ENCODE data around the gene FOXC2.

FOXC2 gene

DNA sequence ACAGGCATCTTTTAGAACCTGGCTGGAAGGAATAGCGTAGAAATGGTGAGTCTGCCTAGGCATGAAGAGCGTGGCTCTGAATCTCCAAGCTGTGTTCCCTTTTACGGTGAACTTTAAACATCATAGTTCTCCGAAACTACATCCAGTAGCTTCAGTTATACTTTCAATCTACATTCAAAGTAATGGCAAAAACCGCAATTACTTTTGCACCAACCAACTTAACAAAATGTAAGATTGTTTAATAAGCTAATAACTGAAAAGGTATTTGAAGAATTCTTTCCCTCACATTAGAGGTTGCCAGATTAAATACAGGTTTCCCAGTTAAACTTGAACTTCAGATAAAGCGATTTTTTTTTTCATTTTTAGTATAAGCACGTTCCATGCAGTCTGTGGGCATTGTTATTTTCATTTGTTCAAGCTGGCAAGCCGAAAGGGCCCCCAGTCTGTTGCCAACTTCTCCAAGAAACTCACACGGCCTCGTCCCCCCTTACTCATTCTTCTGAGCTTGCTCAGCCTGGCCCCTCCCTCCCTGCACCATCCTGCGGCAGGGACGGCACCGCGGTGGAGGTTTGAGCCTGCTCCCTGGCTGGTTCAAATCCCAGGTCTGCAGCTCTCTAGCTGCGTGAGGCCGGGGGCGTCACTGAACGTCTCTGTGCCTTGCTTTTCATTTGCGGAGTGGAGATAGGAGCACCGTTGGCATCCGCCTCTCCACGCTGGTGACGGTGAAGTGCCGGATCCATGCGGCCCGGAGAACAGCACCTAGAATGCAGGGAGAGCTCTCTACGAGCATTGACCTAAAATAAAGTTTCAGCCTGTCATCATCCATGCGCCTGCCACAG, 8.1 kb upstream of the FOXC2 start:
- no peak for DNase-seq

DNA sequence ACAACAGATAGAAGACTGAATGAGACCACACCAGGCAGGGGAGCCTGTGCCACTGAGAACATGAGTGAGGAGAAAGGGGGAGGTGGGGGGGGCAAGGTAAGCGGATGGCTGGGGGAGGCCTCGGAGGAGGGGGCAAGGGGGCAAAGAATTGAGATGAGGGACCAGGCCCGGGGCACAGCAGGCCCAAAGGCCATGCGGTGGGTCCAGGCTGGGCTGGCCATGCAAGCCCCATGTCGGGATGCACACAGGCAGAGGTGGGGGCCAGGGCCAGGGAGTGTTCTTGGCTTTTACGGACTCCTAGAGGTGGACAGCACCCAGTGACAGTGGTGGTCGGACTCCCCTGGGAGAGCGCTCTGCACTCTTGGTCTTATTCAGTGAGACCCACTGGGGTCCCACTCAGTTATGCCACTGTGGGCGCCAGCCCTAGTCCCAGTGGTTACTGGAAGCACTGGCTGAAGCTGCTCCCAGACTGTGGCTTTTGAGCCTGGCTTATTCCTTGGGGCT, 6.8 kb upstream of the FOXC2 start:
- DNase-seq: no peak

DNA sequence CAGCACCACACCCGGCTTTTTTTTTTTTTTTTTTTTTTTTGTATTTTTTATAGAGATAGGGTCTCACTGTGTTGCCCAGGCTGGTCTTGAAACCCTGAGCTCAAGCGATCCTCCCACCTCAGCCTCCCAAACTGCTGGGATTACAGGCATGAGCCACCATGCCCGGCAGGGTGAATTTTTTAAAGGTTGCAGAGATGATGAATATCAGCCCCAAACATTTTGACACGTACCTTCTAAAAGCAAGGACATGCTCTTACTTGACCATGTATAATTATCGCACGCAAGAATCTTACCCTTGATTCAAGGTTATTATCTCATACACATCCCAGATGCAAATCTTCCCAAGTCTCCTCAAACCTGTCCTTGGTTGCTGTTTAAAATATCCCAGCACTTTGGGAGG, 4.3 kb upstream of the FOXC2 start:
- DNase-seq: no peak

DNA sequence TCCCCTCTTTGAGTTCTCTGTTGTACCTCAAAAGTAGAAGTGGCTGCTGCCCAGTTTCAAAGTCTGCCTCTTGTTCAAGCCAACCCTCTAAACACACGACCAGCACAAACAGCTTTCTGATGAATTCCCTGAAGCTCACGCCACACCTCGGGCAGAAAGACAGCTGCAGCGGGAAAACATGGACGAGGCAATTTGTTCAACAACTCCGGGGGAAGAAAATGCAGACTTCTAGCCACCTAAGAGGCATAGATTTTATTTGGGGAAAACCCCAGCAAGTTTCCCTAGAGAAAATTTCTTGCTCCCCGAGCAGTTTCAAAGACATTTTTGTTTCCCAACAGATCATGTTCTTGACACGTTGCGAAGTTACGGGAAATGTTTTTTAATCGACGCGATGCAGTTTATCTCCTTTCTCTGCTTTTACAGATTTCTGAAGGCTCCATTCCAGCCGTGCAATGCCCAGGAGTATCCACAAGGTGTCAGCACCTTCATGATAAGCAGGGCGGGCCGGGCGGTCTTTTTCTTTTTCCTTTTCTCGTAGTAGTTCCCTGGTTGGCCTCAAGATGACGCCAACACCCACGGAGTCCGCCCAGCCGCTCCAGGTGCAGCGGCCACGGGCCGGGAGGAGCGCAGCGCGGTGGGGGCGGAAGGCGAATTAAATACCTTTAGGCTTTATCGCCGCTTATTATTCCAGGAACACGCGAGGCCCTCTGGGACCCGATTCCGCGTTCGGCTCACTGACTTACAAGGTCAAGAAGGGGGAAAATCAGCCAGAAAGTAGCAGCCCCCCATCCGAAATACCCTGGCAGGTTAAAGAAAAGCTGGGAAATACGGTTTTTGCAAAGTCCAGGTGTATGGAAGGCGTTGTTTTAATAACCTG, 2.9 kb upstream of the FOXC2 start:
- DNase-seq: peak; percentile 87 to 91

DNA sequence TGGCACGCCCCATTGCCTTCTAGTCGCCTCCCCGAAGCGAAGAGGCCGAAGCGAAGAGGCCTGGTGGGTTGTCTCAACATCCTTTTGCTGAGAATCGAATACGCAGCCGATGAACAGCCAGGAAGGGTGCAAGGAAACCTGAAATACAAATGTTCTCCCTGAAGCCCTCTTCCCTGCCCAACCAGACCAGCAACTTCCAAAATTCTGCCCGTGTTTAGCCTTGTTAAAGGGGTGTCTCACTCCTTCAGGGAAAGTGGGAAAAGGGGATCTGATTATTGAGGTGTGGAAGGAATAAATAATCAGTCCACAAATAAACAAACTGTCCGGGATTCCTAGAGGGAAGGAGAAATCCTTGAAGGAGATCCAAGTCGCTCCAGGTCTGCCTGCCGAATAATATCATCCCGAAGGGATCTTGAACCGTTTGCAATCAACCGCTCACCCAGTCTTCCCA, 1.4 kb upstream of the FOXC2 start:
- no peak for DNase-seq

DNA sequence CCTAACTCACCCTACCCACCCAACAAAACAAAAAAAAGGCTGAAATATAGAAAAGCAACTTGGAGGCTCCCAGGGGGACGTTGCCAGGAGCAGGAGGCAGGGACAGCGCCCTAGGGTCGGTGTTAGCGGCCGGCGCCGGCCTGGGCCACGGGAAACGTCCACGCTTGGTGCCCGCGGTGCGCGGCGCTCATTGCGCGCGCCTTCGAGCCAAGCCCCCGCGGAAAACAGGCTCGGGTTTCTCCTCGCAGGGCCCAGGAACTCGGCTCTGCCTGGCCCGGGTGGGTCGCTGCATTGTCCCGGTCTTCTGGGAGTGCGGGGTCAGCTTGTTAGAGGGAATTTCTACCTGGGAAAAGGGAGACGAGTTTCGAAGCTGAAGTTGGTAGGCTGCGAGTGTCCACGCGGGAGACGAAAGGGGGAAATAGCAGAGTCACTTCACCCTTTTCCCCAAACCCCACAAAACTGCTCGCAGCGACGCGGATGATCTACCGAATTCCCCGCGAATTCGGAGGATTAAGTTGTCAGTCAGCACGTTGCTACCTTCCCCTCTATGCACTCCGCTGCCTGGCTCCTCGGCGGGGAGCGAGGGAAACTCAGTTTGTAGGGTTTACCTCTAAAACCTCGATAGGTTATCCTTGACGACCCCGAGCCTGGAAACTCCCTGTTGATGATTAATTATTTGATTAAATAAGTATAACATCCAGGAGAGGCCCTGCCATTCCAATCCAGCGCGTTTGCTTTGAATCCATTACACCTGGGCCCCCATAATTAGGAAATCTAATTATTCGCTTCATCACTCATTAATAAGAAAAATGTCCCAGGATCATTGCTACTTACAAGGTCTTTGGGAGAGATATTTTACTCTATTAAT, 751 bp upstream of the FOXC2 start:
- DNase-seq: no peak

DNA sequence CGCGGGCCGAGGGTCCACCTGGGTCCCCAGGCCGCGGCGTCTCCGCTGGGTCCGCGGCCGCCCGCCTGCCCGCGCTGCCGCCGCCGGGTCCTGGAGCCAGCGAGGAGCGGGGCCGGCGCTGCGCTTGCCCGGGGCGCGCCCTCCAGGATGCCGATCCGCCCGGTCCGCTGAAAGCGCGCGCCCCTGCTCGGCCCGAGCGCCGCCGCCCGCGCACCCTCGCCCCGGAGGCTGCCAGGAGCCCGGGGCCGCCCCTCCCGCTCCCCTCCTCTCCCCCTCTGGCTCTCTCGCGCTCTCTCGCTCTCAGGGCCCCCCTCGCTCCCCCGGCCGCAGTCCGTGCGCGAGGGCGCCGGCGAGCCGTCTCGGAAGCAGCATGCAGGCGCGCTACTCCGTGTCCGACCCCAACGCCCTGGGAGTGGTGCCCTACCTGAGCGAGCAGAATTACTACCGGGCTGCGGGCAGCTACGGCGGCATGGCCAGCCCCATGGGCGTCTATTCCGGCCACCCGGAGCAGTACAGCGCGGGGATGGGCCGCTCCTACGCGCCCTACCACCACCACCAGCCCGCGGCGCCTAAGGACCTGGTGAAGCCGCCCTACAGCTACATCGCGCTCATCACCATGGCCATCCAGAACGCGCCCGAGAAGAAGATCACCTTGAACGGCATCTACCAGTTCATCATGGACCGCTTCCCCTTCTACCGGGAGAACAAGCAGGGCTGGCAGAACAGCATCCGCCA, 504 bp downstream of the FOXC2 start:
- DNase-seq: no peak

DNA sequence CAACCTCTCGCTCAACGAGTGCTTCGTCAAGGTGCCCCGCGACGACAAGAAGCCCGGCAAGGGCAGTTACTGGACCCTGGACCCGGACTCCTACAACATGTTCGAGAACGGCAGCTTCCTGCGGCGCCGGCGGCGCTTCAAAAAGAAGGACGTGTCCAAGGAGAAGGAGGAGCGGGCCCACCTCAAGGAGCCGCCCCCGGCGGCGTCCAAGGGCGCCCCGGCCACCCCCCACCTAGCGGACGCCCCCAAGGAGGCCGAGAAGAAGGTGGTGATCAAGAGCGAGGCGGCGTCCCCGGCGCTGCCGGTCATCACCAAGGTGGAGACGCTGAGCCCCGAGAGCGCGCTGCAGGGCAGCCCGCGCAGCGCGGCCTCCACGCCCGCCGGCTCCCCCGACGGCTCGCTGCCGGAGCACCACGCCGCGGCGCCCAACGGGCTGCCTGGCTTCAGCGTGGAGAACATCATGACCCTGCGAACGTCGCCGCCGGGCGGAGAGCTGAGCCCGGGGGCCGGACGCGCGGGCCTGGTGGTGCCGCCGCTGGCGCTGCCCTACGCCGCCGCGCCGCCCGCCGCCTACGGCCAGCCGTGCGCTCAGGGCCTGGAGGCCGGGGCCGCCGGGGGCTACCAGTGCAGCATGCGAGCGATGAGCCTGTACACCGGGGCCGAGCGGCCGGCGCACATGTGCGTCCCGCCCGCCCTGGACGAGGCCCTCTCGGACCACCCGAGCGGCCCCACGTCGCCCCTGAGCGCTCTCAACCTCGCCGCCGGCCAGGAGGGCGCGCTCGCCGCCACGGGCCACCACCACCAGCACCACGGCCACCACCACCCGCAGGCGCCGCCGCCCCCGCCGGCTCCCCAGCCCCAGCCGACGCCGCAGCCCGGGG, 1.3 kb downstream of the FOXC2 start:
- no peak for DNase-seq

DNA sequence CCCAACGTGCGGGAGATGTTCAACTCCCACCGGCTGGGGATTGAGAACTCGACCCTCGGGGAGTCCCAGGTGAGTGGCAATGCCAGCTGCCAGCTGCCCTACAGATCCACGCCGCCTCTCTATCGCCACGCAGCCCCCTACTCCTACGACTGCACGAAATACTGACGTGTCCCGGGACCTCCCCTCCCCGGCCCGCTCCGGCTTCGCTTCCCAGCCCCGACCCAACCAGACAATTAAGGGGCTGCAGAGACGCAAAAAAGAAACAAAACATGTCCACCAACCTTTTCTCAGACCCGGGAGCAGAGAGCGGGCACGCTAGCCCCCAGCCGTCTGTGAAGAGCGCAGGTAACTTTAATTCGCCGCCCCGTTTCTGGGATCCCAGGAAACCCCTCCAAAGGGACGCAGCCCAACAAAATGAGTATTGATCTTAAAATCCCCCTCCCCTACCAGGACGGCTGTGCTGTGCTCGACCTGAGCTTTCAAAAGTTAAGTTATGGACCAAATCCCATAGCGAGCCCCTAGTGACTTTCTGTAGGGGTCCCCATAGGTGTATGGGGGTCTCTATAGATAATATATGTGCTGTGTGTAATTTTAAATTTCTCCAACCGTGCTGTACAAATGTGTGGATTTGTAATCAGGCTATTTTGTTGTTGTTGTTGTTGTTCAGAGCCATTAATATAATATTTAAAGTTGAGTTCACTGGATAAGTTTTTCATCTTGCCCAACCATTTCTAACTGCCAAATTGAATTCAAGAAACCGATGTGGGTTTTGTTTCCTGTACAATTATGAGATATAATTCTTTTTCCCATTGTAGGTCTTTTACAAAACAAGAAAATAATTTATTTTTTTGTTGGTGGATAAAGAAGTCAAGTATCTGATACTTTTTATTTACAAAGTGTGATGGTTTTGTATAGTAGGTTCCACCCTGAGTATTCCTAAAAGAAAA, 2.3 kb downstream of the FOXC2 start:
- no peak for DNase-seq

DNA sequence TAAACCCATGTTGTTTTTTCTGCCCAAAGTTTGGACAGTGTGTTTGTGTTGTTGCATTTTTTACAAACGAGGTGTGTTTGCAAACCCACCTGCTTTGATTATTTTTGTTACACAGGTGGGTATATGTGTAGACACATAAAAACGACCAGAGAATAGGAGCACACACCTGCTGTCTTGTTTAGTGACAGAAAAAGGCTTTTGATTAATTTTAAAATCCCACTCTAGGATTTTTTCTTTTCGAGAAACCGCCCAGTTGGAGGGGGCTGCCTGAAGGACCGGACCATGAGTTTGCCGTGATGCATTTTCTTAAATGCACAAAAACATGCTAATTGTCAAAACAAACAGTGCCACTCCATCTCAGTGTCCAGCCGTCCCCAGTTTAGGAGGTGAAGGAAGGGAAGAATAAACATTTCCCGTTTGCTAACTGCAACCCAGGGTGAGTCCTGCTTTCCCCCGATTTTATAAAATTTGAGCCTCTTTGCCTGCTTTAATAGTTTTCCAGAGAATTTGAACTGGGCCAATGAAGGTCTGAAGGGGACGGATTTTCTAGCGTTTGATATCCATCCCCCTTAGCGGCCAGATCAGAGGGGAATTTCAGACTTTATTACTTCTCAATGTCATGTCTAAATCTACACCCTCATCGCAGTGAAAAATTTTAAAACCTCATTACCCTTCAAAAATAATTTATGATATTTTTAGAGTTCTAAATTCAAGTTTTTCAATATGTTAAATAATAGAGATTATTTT, 3.2 kb downstream of the FOXC2 start:
- DNase-seq: no peak

DNA sequence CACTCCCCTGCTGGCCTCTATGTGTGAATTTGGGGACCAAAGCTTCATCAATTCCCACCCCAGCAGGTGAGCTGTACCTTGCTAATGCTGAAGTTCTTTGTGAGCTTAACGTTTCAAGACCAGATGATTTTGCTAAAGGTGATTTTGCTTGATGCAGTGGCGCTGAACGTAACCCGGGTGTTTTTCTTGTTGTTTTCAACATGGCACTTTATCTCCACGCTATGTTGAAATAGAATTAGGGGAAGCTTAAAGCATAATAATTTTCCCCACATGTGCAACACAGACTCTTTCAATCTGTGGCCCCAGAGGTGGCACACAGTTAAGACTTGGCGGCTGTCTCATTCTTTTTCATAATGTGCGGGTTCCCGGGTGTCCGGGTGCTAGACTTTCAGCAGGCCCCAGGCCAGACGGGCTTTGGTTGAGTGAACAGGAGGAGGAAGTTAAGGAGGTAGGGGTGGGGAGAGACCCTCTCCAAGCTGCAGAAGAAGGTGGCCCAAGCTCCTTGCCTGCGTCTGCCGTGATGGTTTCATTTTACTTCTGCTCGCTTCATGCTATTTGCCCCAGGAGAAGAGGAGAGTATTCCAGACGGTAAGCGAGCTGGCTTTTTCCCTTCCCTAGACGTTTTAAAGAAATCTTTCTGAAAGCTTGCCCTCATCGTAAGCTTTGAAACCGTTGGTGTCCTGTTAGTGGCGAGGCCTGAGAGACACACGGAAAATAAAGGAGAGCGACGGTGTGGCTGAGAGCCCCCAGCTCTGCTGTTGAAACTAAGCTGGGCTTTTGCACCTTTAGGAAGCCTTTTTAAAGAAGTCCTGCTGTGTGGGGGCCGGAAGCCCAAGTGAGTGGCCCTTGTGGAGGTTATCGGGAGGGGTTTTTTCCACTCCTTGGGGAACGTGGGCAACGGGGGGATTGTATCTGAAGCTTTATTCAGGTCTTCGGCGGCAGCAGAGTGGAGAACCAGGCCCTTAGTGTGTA, 4.2 kb downstream of the FOXC2 start:
- DNase-seq: no peak

DNA sequence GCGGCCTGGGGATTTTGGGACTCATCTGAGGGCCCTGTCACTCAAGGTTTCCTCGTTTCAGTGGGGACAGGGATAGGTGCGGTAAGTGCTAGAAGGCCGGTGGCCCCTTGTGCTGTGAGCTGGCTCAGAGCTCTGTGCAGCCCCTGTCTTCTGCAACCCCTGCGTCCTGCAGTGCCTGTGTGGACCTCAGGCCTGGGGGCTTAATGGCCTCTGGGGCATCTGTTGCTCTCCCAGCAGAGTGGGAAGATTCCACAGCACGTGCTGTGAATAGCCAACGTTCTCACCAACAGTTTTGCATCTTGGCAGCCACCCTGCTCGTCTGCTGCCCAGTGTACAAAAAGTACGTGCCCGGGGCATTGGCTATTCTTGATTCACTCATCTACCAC, 4.9 kb downstream of the FOXC2 start:
- no peak for DNase-seq

DNA sequence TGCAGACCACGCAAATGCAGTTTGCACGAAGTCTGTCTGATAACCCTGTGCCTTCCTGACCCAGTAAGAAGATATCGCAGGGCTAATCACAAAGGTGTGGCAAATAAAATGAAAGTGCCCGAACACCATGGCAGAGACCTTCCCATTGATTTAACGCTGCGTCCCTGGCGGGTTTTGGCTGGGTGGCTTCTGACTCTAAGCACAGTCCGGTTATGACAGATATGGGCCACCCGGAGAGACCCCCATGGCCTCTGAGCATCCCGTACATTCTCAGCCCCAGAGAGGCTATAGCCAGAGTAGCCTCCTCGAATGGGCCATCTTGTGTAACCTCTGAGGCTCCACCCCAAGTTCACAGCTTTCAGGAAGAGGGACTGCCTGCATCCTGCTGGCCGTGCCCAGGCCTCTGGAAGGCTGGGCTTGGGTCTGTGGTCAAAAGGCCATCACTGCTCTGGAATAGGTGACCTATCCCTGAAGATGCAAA, 5.5 kb downstream of the FOXC2 start:
- DNase-seq: no peak

DNA sequence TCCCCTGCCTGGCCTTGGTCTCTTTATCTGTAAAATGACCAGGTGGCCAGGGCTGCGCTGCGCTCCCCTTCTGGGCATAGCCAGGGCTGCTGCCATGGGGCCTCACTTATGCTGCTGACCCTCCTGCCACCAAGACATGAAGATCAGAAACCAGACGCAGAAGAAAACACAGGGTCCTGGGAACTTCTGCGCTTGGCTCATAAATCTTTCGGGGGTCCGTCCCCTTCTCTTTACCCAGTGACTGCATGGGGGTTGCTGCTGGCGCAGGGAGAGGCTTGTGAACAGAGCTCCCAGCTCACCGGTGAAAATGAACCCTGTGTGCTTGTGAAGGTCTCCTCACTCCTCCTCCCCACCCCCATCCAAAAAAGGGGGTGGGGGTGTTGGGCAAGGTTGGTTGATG, 6.0 kb downstream of the FOXC2 start:
- no peak for DNase-seq

DNA sequence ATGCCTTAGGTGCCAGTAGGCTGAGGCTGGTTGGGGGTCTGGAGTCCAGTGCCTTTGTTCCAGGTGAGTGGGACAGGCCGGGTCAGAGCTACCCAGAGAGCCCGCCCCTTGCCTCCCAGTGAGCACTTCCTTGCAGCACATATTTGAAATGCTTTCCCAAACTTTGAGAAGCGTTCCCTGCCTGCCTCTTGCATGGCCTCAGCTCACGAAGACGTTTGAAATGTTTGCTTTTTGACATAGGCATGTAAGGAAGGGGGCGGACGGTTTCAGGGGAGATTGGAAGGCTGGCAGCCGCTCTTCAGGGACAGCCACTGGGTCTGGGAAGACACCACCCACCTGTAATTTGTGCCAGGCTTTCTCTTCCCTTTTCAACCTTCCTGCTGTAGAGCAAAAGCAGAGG, 6.6 kb downstream of the FOXC2 start:
- no peak for DNase-seq

DNA sequence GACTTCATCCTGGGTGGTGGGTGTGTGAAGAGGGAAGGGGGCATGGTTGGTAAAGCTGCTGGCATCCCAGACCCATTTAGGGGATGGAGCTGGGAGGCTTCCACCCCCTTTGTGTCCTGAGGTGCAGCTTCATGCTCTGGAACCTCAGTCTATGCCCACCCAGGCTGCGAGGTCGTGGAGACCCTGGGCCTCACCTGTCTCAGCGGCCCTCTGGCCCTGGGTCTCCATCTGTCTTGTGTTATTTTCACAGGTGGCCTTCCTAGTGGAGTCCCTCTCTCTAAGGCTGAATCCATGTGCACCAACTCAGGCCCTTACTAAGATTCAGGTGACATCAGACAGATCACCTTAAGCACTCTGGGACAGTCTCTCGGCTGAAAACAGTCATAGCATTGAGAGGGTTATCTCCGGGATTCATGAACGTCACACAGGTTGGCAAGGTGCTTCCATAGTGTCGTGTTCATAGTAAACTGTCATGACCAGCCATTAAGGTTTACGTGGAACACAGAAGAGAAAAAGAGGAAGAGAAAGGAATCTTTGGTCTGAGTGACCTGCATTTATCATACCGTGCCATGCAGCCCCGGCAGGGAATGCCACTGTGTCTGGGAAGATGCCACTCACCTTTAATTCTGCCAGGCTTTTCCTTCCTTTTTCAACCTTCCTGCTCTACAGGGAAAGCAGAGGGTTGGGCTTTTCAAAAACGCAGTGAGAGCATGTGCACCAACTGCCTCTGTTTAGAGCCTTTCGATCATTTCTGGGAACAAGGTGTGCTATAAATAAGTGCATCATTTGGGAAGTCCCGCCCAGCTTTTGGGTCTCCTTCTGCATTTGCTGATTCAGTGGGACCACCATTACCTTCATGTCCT, 7.2 kb downstream of the FOXC2 start:
- DNase-seq: no peak

DNA sequence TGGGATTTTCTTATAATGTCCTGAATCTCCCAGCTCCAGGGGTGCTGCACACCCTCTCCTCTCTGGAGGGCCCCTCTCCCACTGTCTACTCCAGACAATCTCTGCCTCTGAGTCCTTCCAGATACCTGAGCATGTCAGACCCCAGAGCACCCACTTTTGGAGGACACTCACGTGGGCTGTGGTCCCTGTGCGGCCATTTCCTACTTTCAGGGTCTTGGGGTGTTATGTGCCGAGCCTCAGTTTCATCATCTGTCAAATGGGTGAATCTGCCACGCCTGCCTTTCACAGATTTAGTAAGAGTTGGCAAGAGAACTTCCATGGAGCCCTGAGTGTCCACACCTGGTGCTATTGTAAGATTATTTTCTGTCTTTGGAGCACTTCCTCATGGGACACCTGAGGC, 8.0 kb downstream of the FOXC2 start:
- DNase-seq: no peak
